GM12878 (cell line): ENCODE results near the gene SSRP1. TPM values are rescaled to one million over a fixed set of nuclear protein-coding genes. Genes with fewer than 3 reads are reported as not detected.

Experiments used
- ATAC-seq: fragments of 200-7000 bp; cut with Tn5 transposase; 3 replicates; pipeline ENCODE4 v1.9.1; 2020; ENCODE audit warnings: mild to moderate bottlenecking, moderate library complexity
- BruUV-seq: library from RNA; stranded (reverse); fragments of 400-500 nt; replicated peaks from 2 replicates; lab custom pipeline; 2021; lab: Mats Ljungman, UMichigan
- CTCF ChIA-PET: fragments of 300-600 bp; sonication (Branson Sonifier 250); formaldehyde crosslinking; extraction: SDS; loops from one replicate; lab custom pipeline; 2021; ENCODE audit warnings: inconsistent platforms; lab: Yijun Ruan, JAX
- POLR2A ChIA-PET: fragments of 350-600 bp; formaldehyde crosslinking; extraction: SDS; loops from one replicate; lab custom pipeline; 2021; ENCODE audit warnings: inconsistent platforms; lab: Charles Lee
- RAD21 ChIA-PET: fragments of 300-600 bp; sonication (Branson Sonifier 250); formaldehyde crosslinking; loops from one replicate; lab custom pipeline; 2023; ENCODE audit warnings: antibody characterized with exemption; ENCODE audit not compliant: unreplicated experiment; lab: Charles Lee
- SMC1A ChIA-PET: fragments of 300-600 bp; sonication (Branson Sonifier 250); formaldehyde crosslinking; loops from one replicate; lab custom pipeline; 2023; ENCODE audit not compliant: unreplicated experiment, uncharacterized antibody; lab: Charles Lee
- DNase-seq: peaks from one replicate; pipeline ENCODE4 v3.0.0-alpha.2; 2011; ENCODE audit warnings: low read depth, low spot score
- FAIRE-seq: peaks from 3 replicates; lab custom pipeline; 2011; peaks lifted over from hg19 to GRCh38; lab: Jason Lieb, UNC
- H2AFZ ChIP-seq: 2 replicates; pipeline ENCODE4 v1.6.0; 2011; ENCODE audit warnings: low read depth, low read length, control low read depth; ENCODE audit not compliant: control insufficient read depth
- H3K27ac ChIP-seq: 2 replicates; pipeline ENCODE4 v1.5.1; 2011; ENCODE audit warnings: control low read depth; ENCODE audit not compliant: control insufficient read depth, insufficient read depth
- H3K27me3 ChIP-seq, 2 experiments: replicated peaks in 1 of 2; 2 replicates each; pipeline versions ENCODE4 v1.6.0 to v1.6.1; 2011; ENCODE audit warnings: low read length in 1 of 2; ENCODE audit not compliant: control insufficient read depth in 2 of 2, insufficient read depth in 2 of 2
- H3K36me3 ChIP-seq, 2 experiments: 2 replicates each; pipeline ENCODE4 v1.5.1; 2011; ENCODE audit warnings: low read length in 1 of 2; ENCODE audit not compliant: control insufficient read depth in 2 of 2, insufficient read depth in 2 of 2
- H3K4me1 ChIP-seq: 2 replicates; pipeline ENCODE4 v1.6.1; 2011; ENCODE audit warnings: mild to moderate bottlenecking, low read length, moderate library complexity, mixed read lengths; ENCODE audit not compliant: control insufficient read depth, insufficient read depth
- H3K4me2 ChIP-seq: 2 replicates; pipeline ENCODE4 v1.6.0; 2011; ENCODE audit warnings: control low read depth; ENCODE audit not compliant: control insufficient read depth, insufficient read depth
- H3K4me3 ChIP-seq: fragments of 200-600 bp; sonication (generic); 2 replicates; pipeline ENCODE4 v1.5.1; 2016
- H3K79me2 ChIP-seq: 2 replicates; pipeline ENCODE4 v1.6.0; 2011; ENCODE audit warnings: low read length; ENCODE audit not compliant: control insufficient read depth, insufficient read depth
- H3K9ac ChIP-seq: 2 replicates; pipeline ENCODE4 v1.8.0; 2011; ENCODE audit warnings: low read length, control low read depth, mixed read lengths; ENCODE audit not compliant: control insufficient read depth, insufficient read depth
- H3K9me3 ChIP-seq: replicated peaks from 3 replicates; pipeline ENCODE4 v1.5.1; 2011; ENCODE audit warnings: mild to moderate bottlenecking, low read length; ENCODE audit not compliant: control insufficient read depth, insufficient read depth
- H4K20me1 ChIP-seq: 2 replicates; pipeline ENCODE4 v1.6.0; 2011; ENCODE audit not compliant: control insufficient read depth, insufficient read depth
- IKZF2 ChIP-seq, 2 experiments: fragments of 450-650 bp; IDR thresholded peaks; 2 replicates each; pipeline ENCODE4 v1.6.1; 2017; ENCODE audit warnings: mild to moderate bottlenecking in 2 of 2, moderate library complexity in 2 of 2
- IRF4 ChIP-seq: IDR thresholded peaks from 2 replicates; pipeline ENCODE4 v1.6.1; 2011; ENCODE audit warnings: low read depth, low read length
- JUNB ChIP-seq: IDR thresholded peaks from 2 replicates; pipeline ENCODE4 v1.6.1; 2016; ENCODE audit warnings: antibody characterized with exemption, mild to moderate bottlenecking
- NKRF ChIP-seq: fragments of 450-650 bp; conservative IDR thresholded peaks from 2 replicates; pipeline ENCODE4 v1.6.1; 2017; ENCODE audit warnings: mild to moderate bottlenecking, moderate library complexity
- PAX5 ChIP-seq: IDR thresholded peaks from 2 replicates; pipeline ENCODE4 v1.6.1; 2011; ENCODE audit warnings: low read depth, low read length, borderline replicate concordance
- PRDM15 ChIP-seq: fragments of 450-650 bp; formaldehyde crosslinking; IDR thresholded peaks from 2 replicates; pipeline ENCODE4 v1.4.0; 2020; ENCODE audit warnings: mild to moderate bottlenecking, moderate library complexity
- RAD21 ChIP-seq: IDR thresholded peaks from 2 replicates; pipeline ENCODE4 v1.6.1; 2011; ENCODE audit warnings: mild to moderate bottlenecking, low read depth, low read length, moderate library complexity; ENCODE audit not compliant: insufficient read depth
- RELA ChIP-seq: fragments of 450-650 bp; IDR thresholded peaks from 2 replicates; pipeline ENCODE4 v1.8.0; 2014; ENCODE audit warnings: borderline replicate concordance; ENCODE audit not compliant: partially characterized antibody
- ZBTB40 ChIP-seq: fragments of 450-650 bp; IDR thresholded peaks from 2 replicates; pipeline ENCODE4 v1.6.1; 2016; ENCODE audit warnings: mild to moderate bottlenecking, moderate library complexity, borderline replicate concordance
- WGBS: methylation state at CpG from one replicate; pipeline ENCODE4 v1.1.6; 2016; ENCODE audit warnings: low lambda C conversion rate; ENCODE audit not compliant: insufficient replicate concordance, insufficient coverage; ENCODE audit errors: missing lambda C conversion rate; 5-methylcytosine and 5-hydroxymethylcytosine counted together
- in situ Hi-C: fragments of 300-500 bp; cut with MboI; formaldehyde crosslinking; loops from 9 replicates; pipeline ENCODE4 v1.14.3; 2018; ENCODE audit warnings: mixed read lengths
- intact Hi-C: fragments of 100-400 bp; cut with micrococcal nuclease; formaldehyde crosslinking; loops from one replicate; pipeline ENCODE4 v1.14.2; 2022; ENCODE audit not compliant: unreplicated experiment
- polyA plus RNA-seq, 11 experiments: library from polyadenylated mRNA; depleted of rRNA in 4 of 11; unstranded in 6 of 11; stranded (reverse) in 5 of 11; fragments of >200 nt; fragmentation: Nextera tagmentation in 4 of 11; fragmentation: Illumina TruSeq in 1 of 11; extraction: Ambion mirVana in 4 of 11; extraction: Trizol in 1 of 11; gene quantifications; 1 replicate in 1 of 11; 2 replicates in 10 of 11; pipeline versions ENCODE4 v1.2.1 to v1.2.3, GENCODE V29; 2011 to 2016; ENCODE audit warnings: inconsistent platforms in 2 of 11, missing spikeins in 2 of 11, low read depth in 1 of 11
- total RNA-seq, 4 experiments: library from RNA; depleted of rRNA in 3 of 4; stranded (reverse); fragments of >200 nt in 3 of 4; fragmentation: Illumina TruSeq in 1 of 4; extraction: Trizol in 1 of 4; gene quantifications; 2 replicates each; pipeline versions ENCODE4 v1.2.1 to v1.2.3, GENCODE V29; 2013 to 2021
- TF ChIP-seq, protein P1 (sequence below): fragments of 450-650 bp; IDR thresholded peaks from 2 replicates; pipeline ENCODE4 v1.6.1; 2017; ENCODE audit warnings: mild to moderate bottlenecking, low read depth, inconsistent platforms; ENCODE audit not compliant: poor library complexity, severe bottlenecking

SSRP1 gene
- total and polyA plus RNA-seq, 10 of the 15 experiments (the other 5 are each of a cell fraction or from before 2014, with no cell fraction given), result 73.6 to 279 (median 138) TPM

DNA sequence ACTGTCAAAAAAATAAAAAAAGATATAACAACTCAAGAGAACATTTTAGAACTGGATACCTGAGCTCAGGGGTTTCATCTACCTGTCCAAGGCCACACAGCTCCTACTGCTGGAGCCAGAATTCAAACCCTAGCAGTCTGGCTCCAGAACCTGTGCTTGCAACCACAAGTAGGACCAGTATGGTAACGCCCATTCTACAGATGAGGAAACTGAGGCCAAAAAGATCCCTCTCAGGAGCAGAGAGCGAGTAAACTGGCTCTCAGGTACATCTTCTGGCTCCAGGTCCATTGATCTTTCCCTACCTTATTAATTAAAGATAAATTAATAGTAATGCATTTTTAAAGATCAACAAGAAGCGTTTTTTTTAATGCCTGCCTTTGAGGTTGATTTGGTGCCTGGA is 21.6 kb upstream of the SSRP1 start:
- TF ChIP-seq, protein P1, sequence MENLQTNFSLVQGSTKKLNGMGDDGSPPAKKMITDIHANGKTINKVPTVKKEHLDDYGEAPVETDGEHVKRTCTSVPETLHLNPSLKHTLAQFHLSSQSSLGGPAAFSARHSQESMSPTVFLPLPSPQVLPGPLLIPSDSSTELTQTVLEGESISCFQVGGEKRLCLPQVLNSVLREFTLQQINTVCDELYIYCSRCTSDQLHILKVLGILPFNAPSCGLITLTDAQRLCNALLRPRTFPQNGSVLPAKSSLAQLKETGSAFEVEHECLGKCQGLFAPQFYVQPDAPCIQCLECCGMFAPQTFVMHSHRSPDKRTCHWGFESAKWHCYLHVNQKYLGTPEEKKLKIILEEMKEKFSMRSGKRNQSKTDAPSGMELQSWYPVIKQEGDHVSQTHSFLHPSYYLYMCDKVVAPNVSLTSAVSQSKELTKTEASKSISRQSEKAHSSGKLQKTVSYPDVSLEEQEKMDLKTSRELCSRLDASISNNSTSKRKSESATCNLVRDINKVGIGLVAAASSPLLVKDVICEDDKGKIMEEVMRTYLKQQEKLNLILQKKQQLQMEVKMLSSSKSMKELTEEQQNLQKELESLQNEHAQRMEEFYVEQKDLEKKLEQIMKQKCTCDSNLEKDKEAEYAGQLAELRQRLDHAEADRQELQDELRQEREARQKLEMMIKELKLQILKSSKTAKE, result no peak
- TF ChIP-seq RAD21, result no peak
- TF ChIP-seq PRDM15 (CRISPR knock-in tag), result no peak
- TF ChIP-seq IKZF2 (IDR thresholded peaks at IDR 0.05), result no peak
- TF ChIP-seq RELA, result no peak
- no peak for TF ChIP-seq ZBTB40
- no peak for TF ChIP-seq NKRF
- no peak for TF ChIP-seq IRF4
- no peak for TF ChIP-seq PAX5
- no peak for TF ChIP-seq JUNB
- TF ChIP-seq, all 136 proteins: peak for 0
- no TSS peak for BruUV-seq
- H4K20me1 ChIP-seq, result no peaks in the 10 kb centered on the region
- WGBS, result 31% methylated on average over 3 of the region's 3 CpGs
- H3K4me3 ChIP-seq, result no peak overlapping the region
- H3K27ac ChIP-seq, result no peak overlapping the region
- no peak for DNase-seq
- H3K79me2 ChIP-seq, result no peaks in the 10 kb centered on the region
- POLR2A ChIA-PET, result no interaction called here
- RAD21 ChIA-PET, result no interaction called here
- no peak overlapping the region for H3K9ac ChIP-seq
- no peak overlapping the region for H3K4me2 ChIP-seq
- in situ Hi-C loops (no loop called here), intact Hi-C loops (no loop called here)
- no peak for ATAC-seq
- H3K4me1 ChIP-seq, result no peaks in the 10 kb centered on the region
- no peaks in the 10 kb centered on the region; the same call in 2 of the 3 replicates for H3K9me3 ChIP-seq
- no peak overlapping the region for H2AFZ ChIP-seq
- SMC1A ChIA-PET, result interaction anchor here (1.0 kb wide), 1 partner anchor 9 kb away, joined by 4 read pairs; no protein-coding TSS in a partner anchor
- peaks cover 0 to 3% of the 10 kb centered on the region in 2 experiments; a peak in 2 of 4 replicates for H3K27me3 ChIP-seq
- CTCF ChIA-PET, result interaction anchor here (1.7 to 2.4 kb wide), 3 partner anchors 12 to 210 kb away, joined by 3 to 8 read pairs (median 7); partner anchors contain the start of gene UBE2L6
- no peak for FAIRE-seq
- no peaks in the 10 kb centered on the region for H3K36me3 ChIP-seq
